CD4-positive, CD25-positive, alpha-beta regulatory T cell (primary cell): ENCODE measurements around the gene CALN1. TPM values are rescaled to one million over a fixed set of nuclear protein-coding genes. Genes with fewer than 3 reads are reported as not detected.

ENCODE experiments used
- ATAC-seq, 2 donors: fragments of 150-1000 bp; cut with Tn5 transposase; one replicate each; pipeline ENCODE4 v1.10.0; 2021; ENCODE audit warnings: low read depth in 2 of 2, moderate number of reproducible peaks in 2 of 2, moderate library complexity in 1 of 2
- DNase-seq, 3 donors: peaks; one replicate each; pipeline versions ENCODE4 v3.0.0 to v3.0.0-alpha.2; 2012 to 2022; ENCODE audit warnings: mixed read lengths in 1 of 3
- H3K27ac ChIP-seq: one replicate; pipeline ENCODE4 v1.7.0; 2013; ENCODE audit warnings: mild to moderate bottlenecking, low read length; ENCODE audit not compliant: insufficient read depth, poor library complexity, severe bottlenecking
- H3K27me3 ChIP-seq: one replicate; pipeline ENCODE4 v1.7.0; 2013; ENCODE audit warnings: low read length; ENCODE audit not compliant: control insufficient read depth, insufficient read depth
- H3K36me3 ChIP-seq: one replicate; pipeline ENCODE4 v1.7.0; 2013; ENCODE audit warnings: mild to moderate bottlenecking, low read length, moderate library complexity; ENCODE audit not compliant: control insufficient read depth, insufficient read depth
- H3K4me1 ChIP-seq: 2 replicates; pipeline ENCODE4 v1.7.0; 2013; ENCODE audit warnings: mild to moderate bottlenecking, low read length; ENCODE audit not compliant: insufficient read depth, control insufficient read depth, poor library complexity, severe bottlenecking
- H3K4me3 ChIP-seq: one replicate; pipeline ENCODE4 v1.7.0; 2013; ENCODE audit warnings: low read depth, mild to moderate bottlenecking, low read length, moderate library complexity
- H3K9me3 ChIP-seq, 2 experiments: 1 replicate in 1 of 2; 2 replicates in 1 of 2; pipeline ENCODE4 v1.7.0; 2013; ENCODE audit warnings: low read length in 2 of 2, mild to moderate bottlenecking in 1 of 2, moderate library complexity in 1 of 2; ENCODE audit not compliant: control insufficient read depth in 2 of 2
- H3K27ac Mint-ChIP-seq, 3 donors: one replicate each; pipeline ENCODE4 v1.8.0; 2020 to 2022; ENCODE audit warnings: mild to moderate bottlenecking in 3 of 3, mixed read lengths in 3 of 3, moderate library complexity in 2 of 3
- H3K27me3 Mint-ChIP-seq: one replicate; pipeline ENCODE4 v1.8.0; 2022; ENCODE audit warnings: mild to moderate bottlenecking, mixed read lengths
- H3K36me3 Mint-ChIP-seq: one replicate; pipeline ENCODE4 v1.8.0; 2020; ENCODE audit warnings: mixed read lengths
- H3K4me1 Mint-ChIP-seq, 4 donors: one replicate each; pipeline ENCODE4 v1.8.0; 2020 to 2022; ENCODE audit warnings: mixed read lengths in 4 of 4, mild to moderate bottlenecking in 1 of 4
- H3K4me3 Mint-ChIP-seq, 4 donors: one replicate each; pipeline ENCODE4 v1.8.0; 2020 to 2022; ENCODE audit warnings: mild to moderate bottlenecking in 4 of 4, mixed read lengths in 4 of 4, moderate library complexity in 3 of 4
- H3K9me3 Mint-ChIP-seq, 7 donors: one replicate each; pipeline ENCODE4 v1.8.0; 2020 to 2022; ENCODE audit warnings: mixed read lengths in 7 of 7, mild to moderate bottlenecking in 3 of 7, moderate library complexity in 2 of 7
- polyA plus RNA-seq, 4 donors: library from polyadenylated mRNA; unstranded; fragments of 300-500 nt; fragmentation: Illumina TruSeq; gene quantifications; one replicate each; pipeline ENCODE4 v1.2.3, GENCODE V29; 2021
- total RNA-seq: library from RNA; stranded (reverse); gene quantifications from one replicate; pipeline ENCODE4 v1.2.3, GENCODE V29; 2022

CALN1 gene
- total and polyA plus RNA-seq, 5 donors from 2014 or later = 0.52 TPM; not detected in 4

DNA sequence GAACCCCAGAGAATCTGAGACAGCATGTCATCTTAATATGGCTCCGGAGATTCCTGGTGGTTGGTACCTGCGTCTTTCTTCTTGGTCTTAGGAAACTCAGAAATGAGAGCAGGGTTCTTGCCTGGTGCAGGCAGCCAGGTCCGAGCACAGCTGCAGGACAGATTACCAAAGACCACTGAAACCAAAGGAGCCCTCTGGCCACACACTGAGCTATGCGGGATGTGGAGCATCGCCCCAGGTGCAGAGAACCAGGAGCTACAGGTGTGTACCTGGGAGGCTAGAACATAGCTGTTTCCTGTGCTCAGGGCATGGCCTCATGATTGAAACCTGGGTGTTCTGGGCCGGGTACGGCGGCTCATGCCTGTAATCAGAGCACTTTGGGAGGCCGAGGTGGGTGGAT is 635.4 kb downstream of the CALN1 start:
- Mint-ChIP-seq H3K4me3 (no peak overlapping the region), H3K4me1 (no peaks in the 10 kb centered on the region), H3K36me3 (no peaks in the 10 kb centered on the region), H3K27me3 (no peaks in the 10 kb centered on the region), H3K9me3 (peaks cover 0 to 8% (median 5%) of the 10 kb centered on the region in 7 donors), H3K27ac (no peak overlapping the region)
- Histone ChIP-seq H3K9me3 (no peaks in the 10 kb centered on the region), H3K36me3 (no peaks in the 10 kb centered on the region), H3K4me3 (no peak overlapping the region), H3K27me3 (no peaks in the 10 kb centered on the region), H3K4me1 (no peaks in the 10 kb centered on the region), H3K27ac (no peak overlapping the region)
- no peak for ATAC-seq
- no peak for DNase-seq

DNA sequence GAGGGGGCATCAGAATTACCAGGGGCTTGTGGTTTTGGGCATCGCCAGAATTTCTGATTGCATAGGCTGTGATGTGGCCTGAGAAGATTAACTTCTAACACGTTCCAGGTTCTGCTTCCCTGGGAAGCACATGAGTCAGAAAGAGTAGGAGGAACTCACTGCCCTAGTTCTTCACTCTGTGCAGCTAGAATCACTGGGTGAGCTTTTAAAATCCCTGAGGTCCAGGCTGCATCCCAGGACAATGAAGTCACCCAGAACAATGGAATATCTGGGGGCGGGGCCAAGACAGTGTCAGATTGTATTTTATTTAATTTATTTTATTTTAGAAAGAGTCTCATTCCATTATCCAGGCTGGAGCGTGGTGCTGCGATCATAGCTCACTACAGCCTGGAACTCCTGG is 636.5 kb downstream of the CALN1 start:
- no peaks in the 10 kb centered on the region for H3K27me3 ChIP-seq
- no peaks in the 10 kb centered on the region for H3K4me1 ChIP-seq
- H3K36me3 ChIP-seq = no peaks in the 10 kb centered on the region
- peaks cover 0 to 7% (median 5%) of the 10 kb centered on the region in 7 donors for H3K9me3 Mint-ChIP-seq
- ATAC-seq = no peak
- DNase-seq = no peak
- H3K27me3 Mint-ChIP-seq = no peaks in the 10 kb centered on the region
- H3K4me3 ChIP-seq = no peak overlapping the region
- H3K4me1 Mint-ChIP-seq = no peaks in the 10 kb centered on the region
- H3K9me3 ChIP-seq = no peaks in the 10 kb centered on the region
- H3K36me3 Mint-ChIP-seq = no peaks in the 10 kb centered on the region
- H3K27ac ChIP-seq = no peak overlapping the region
- no peak overlapping the region for H3K27ac Mint-ChIP-seq
- H3K4me3 Mint-ChIP-seq = no peak overlapping the region

DNA sequence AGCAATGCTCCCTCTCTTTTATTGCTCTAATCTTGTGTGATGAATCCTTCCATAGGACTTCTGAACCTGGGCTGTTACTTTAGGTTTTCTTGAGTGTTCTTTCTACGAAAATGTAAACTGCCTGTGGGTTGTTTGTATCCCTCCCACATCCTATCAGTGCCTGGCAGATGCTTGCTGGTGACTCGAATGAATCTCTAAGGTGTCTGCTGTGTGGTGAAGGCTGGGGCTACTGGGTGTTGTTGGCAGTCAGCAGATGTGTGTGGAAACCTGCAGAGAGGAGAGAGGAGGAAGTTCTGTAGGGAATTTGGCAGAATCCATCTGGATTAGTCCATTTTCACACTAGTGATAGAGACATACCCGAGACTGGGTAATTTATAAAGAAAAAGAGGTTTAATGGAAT is 639.4 kb downstream of the CALN1 start:
- H3K4me3 Mint-ChIP-seq = no peak overlapping the region
- Histone ChIP-seq H3K27ac (no peak overlapping the region), H3K4me1 (no peaks in the 10 kb centered on the region), H3K9me3 (no peaks in the 10 kb centered on the region), H3K27me3 (no peaks in the 10 kb centered on the region), H3K4me3 (no peak overlapping the region), H3K36me3 (no peaks in the 10 kb centered on the region)
- no peak for ATAC-seq
- no peaks in the 10 kb centered on the region for H3K4me1 Mint-ChIP-seq
- H3K36me3 Mint-ChIP-seq = no peaks in the 10 kb centered on the region
- DNase-seq = no peak
- peaks cover 0 to 9% (median 2%) of the 10 kb centered on the region in 7 donors for H3K9me3 Mint-ChIP-seq
- no peak overlapping the region for H3K27ac Mint-ChIP-seq
- H3K27me3 Mint-ChIP-seq = no peaks in the 10 kb centered on the region

DNA sequence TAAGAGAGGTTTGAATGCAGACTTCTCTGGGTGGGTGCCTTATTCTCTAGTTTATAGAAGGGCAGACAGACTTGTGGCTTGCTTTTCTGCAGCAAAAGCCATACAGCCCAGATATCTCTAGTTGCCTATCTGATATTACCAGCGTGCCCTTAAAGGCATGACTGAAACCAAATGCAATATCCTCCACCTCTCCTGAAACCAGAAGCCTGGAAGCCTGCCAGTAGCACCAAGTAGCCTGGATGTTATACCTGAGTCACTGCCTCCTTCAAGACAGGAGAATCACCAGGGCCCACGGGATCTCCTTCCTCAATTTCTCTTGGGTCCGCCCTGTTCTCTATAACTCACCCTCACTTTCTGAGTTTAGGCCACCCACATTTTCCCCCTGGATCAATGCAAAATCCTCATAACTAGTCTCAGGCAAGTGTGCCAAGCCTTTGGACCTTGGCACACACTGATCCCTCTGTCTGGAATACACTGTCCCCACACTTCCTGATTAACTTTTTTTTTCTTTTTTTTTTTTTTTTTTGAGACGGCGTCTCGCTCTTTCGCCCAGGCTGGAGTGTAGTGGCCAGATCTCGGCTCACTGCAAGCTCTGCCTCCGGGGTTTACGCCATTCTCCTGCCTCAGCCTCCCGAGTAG is 641.8 kb downstream of the CALN1 start:
- ATAC-seq (no peak), DNase-seq (no peak)
- no peaks in the 10 kb centered on the region for H3K27me3 ChIP-seq
- no peaks in the 10 kb centered on the region for H3K4me1 ChIP-seq
- Mint-ChIP-seq H3K9me3 (peaks cover 2 to 17% (median 4%) of the 10 kb centered on the region in 7 donors), H3K4me3 (no peak overlapping the region), H3K27ac (no peak overlapping the region), H3K36me3 (no peaks in the 10 kb centered on the region), H3K27me3 (no peaks in the 10 kb centered on the region), H3K4me1 (no peaks in the 10 kb centered on the region)
- no peak overlapping the region for H3K27ac ChIP-seq
- H3K9me3 ChIP-seq = no peaks in the 10 kb centered on the region
- no peaks in the 10 kb centered on the region for H3K36me3 ChIP-seq
- H3K4me3 ChIP-seq = no peak overlapping the region

- Mint-ChIP-seq H3K27ac (no peak overlapping the region), H3K4me1 (no peaks in the 10 kb centered on the region), H3K36me3 (no peaks in the 10 kb centered on the region), H3K4me3 (no peak overlapping the region), H3K9me3 (peaks cover 0 to 17% (median 4%) of the 10 kb centered on the region in 7 donors), H3K27me3 (no peaks in the 10 kb centered on the region)
- ATAC-seq (no peak), DNase-seq (no peak)
- no peak overlapping the region for H3K4me3 ChIP-seq
- H3K36me3 ChIP-seq = no peaks in the 10 kb centered on the region
- no peaks in the 10 kb centered on the region for H3K9me3 ChIP-seq
- H3K27me3 ChIP-seq = no peaks in the 10 kb centered on the region
- H3K4me1 ChIP-seq = no peaks in the 10 kb centered on the region
- no peak overlapping the region for H3K27ac ChIP-seq
Observed at GRCh38 chr7:71769326-71769725, 642.8 kb downstream of the CALN1 start.

DNA sequence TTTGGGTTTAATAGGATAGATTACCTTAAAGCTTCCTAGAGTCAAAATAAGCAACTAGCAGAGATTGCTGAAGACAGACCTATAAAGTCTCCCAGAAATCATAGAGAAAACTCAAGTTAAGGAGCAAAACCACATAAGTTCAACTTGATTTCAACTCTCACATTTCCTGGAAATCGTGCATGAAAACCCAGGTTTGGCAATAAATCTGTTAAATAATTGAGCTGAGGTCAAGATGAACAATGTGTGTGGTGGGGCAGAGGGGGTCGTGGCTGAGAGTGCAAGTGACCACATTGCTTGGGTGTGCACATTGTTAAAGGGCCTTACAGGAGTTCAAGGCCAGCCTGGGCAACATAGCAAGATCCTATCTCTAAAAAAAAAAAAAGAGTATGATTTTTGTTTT is 643.7 kb downstream of the CALN1 start:
- Histone ChIP-seq H3K27me3 (no peaks in the 10 kb centered on the region), H3K4me3 (no peak overlapping the region), H3K4me1 (no peaks in the 10 kb centered on the region), H3K36me3 (no peaks in the 10 kb centered on the region), H3K27ac (no peak overlapping the region), H3K9me3 (no peaks in the 10 kb centered on the region)
- H3K36me3 Mint-ChIP-seq = no peaks in the 10 kb centered on the region
- no peak overlapping the region for H3K4me3 Mint-ChIP-seq
- H3K27me3 Mint-ChIP-seq = no peaks in the 10 kb centered on the region
- peaks cover under 1 to 17% (median 4%) of the 10 kb centered on the region in 7 donors for H3K9me3 Mint-ChIP-seq
- DNase-seq (no peak), ATAC-seq (no peak)
- no peak overlapping the region for H3K27ac Mint-ChIP-seq
- H3K4me1 Mint-ChIP-seq = no peaks in the 10 kb centered on the region

- H3K4me3 Mint-ChIP-seq = no peak overlapping the region
- H3K9me3 ChIP-seq = peaks cover 3 to 5% of the 10 kb centered on the region in 2 experiments
- H3K27me3 Mint-ChIP-seq = no peaks in the 10 kb centered on the region
- no peaks in the 10 kb centered on the region for H3K27me3 ChIP-seq
- H3K36me3 Mint-ChIP-seq = no peaks in the 10 kb centered on the region
- peaks cover 2 to 22% (median 7%) of the 10 kb centered on the region in 7 donors for H3K9me3 Mint-ChIP-seq
- H3K36me3 ChIP-seq = no peaks in the 10 kb centered on the region
- H3K4me1 ChIP-seq = no peaks in the 10 kb centered on the region
- H3K4me3 ChIP-seq = no peak overlapping the region
- ATAC-seq = no peak
- no peaks in the 10 kb centered on the region for H3K4me1 Mint-ChIP-seq
- no peak overlapping the region for H3K27ac ChIP-seq
- DNase-seq = no peak
- no peak overlapping the region for H3K27ac Mint-ChIP-seq
Observed at GRCh38 chr7:71766016-71766415, 646.1 kb downstream of the CALN1 start.

- Histone ChIP-seq H3K9me3 (peaks cover 3 to 5% of the 10 kb centered on the region in 2 experiments), H3K27me3 (no peaks in the 10 kb centered on the region), H3K27ac (no peak overlapping the region), H3K4me1 (no peaks in the 10 kb centered on the region), H3K36me3 (no peaks in the 10 kb centered on the region), H3K4me3 (no peak overlapping the region)
- no peak for DNase-seq
- Mint-ChIP-seq H3K27ac (no peak overlapping the region), H3K36me3 (no peaks in the 10 kb centered on the region), H3K9me3 (peaks cover 0 to 25% (median 10%) of the 10 kb centered on the region in 7 donors), H3K27me3 (no peaks in the 10 kb centered on the region), H3K4me3 (no peak overlapping the region), H3K4me1 (no peaks in the 10 kb centered on the region)
- ATAC-seq = no peak
Observed at GRCh38 chr7:71761336-71761735, 650.8 kb downstream of the CALN1 start.
